DND-41 (cell line): Measurements from ENCODE around the gene TMX1.

ENCODE experiments used
- CTCF ChIP-seq: IDR thresholded peaks from 2 replicates; pipeline ENCODE4 v1.5.1; 2012; ENCODE audit warnings: borderline replicate concordance, low read length, moderate library complexity, mild to moderate bottlenecking; ENCODE audit not compliant: poor library complexity, severe bottlenecking; ENCODE audit errors: extremely low read depth
- EZH2 ChIP-seq: IDR thresholded peaks from 3 replicates; pipeline ENCODE4 v1.6.1; 2012; ENCODE audit warnings: borderline replicate concordance, low read depth, mild to moderate bottlenecking, moderate library complexity, low read length, inconsistent platforms; ENCODE audit not compliant: severe bottlenecking

GRCh38 chr14:51269634-51270033 lies 29.6 kb downstream of the TMX1 start:
- TF ChIP-seq CTCF (no peak), EZH2 (no peak)
